K562 (cell line): Measurements from ENCODE around the gene SLC17A9. TPM values are rescaled to one million over a fixed set of nuclear protein-coding genes. Genes with fewer than 3 reads are reported as not detected.

Experiments
- ATAC-seq: fragments of 200-7000 bp; cut with Tn5 transposase; 3 replicates; pipeline ENCODE4 v1.9.1; 2020; ENCODE audit warnings: moderate library complexity
- BruUV-seq: library from RNA; stranded (reverse); fragments of 400-500 nt; replicated peaks from 2 replicates; lab custom pipeline; 2021; lab: Mats Ljungman, UMichigan
- CTCF ChIA-PET: fragments of 300-600 bp; formaldehyde crosslinking; extraction: SDS; loops from one replicate; lab custom pipeline; 2021; ENCODE audit warnings: low intra/inter-chr PET ratio; lab: Yijun Ruan, JAX
- POLR2A ChIA-PET: fragments of 300-600, 350-650 bp; sonication (Branson Sonifier 250); formaldehyde crosslinking; extraction: SDS; loops from one replicate; lab custom pipeline; 2021; ENCODE audit warnings: antibody characterized with exemption, inconsistent platforms; lab: Yijun Ruan, JAX
- DNase-seq, 4 experiments: peaks; one replicate each; pipeline versions ENCODE4 v3.0.0 to v3.0.0-alpha.2; 2011 to 2018; ENCODE audit warnings: low spot score in 3 of 4, mixed read lengths in 3 of 4; ENCODE audit errors: extremely low read depth in 1 of 4
- FAIRE-seq: peaks from 2 replicates; lab custom pipeline; 2011; peaks lifted over from hg19 to GRCh38; lab: Jason Lieb, UNC
- H2AFZ ChIP-seq: 2 replicates; pipeline ENCODE4 v1.6.0; 2011; ENCODE audit warnings: low read depth, low read length, control low read depth, inconsistent platforms
- H3K27ac ChIP-seq: fragments of 200-600 bp; 3 replicates; pipeline ENCODE4 v1.8.0; 2011; ENCODE audit warnings: low read depth, mild to moderate bottlenecking, control low read depth, inconsistent platforms, low read length, moderate library complexity, mixed read lengths; ENCODE audit errors: extremely low read depth
- H3K27me3 ChIP-seq, 2 experiments: fragments of 300-600 bp in 1 of 2; 2 replicates in 1 of 2; 3 replicates in 1 of 2; pipeline versions ENCODE4 v1.6.0 to v1.8.0; 2011; ENCODE audit warnings: inconsistent platforms in 2 of 2, low read length in 2 of 2, mild to moderate bottlenecking in 1 of 2, mixed read lengths in 1 of 2, moderate library complexity in 1 of 2; ENCODE audit not compliant: control insufficient read depth in 2 of 2, insufficient read depth in 2 of 2
- H3K36me3 ChIP-seq: fragments of 300-600 bp; 3 replicates; pipeline ENCODE4 v1.8.0; 2011; ENCODE audit warnings: mild to moderate bottlenecking, low read length, inconsistent platforms; ENCODE audit not compliant: control insufficient read depth, insufficient read depth
- H3K4me1 ChIP-seq, 2 experiments: fragments of 200-600 bp in 1 of 2; replicated peaks in 1 of 2; 2 replicates in 1 of 2; 3 replicates in 1 of 2; pipeline versions ENCODE4 v1.5.1 to v1.8.0; 2011; ENCODE audit warnings: inconsistent platforms in 2 of 2, low read length in 2 of 2, mild to moderate bottlenecking in 1 of 2, mixed read lengths in 1 of 2, moderate library complexity in 1 of 2; ENCODE audit not compliant: control insufficient read depth in 2 of 2, insufficient read depth in 2 of 2
- H3K4me2 ChIP-seq: 2 replicates; pipeline ENCODE4 v1.6.1; 2011; ENCODE audit warnings: low read length, control low read depth, inconsistent platforms, mixed read lengths; ENCODE audit not compliant: insufficient read depth
- H3K4me3 ChIP-seq: fragments of 200-600 bp; sonication (generic), shearing (Covaris generic); 2 replicates; pipeline ENCODE4 v1.5.1; 2016; ENCODE audit warnings: control low read depth, inconsistent platforms
- H3K79me2 ChIP-seq: fragments of 200-600 bp; 3 replicates; pipeline ENCODE4 v1.8.0; 2011; ENCODE audit warnings: low read length, inconsistent platforms; ENCODE audit not compliant: control insufficient read depth, insufficient read depth
- H3K9ac ChIP-seq, 2 experiments: 2 replicates each; pipeline versions ENCODE4 v1.6.0 to v1.6.1; 2011; ENCODE audit warnings: low read depth in 2 of 2, low read length in 2 of 2, control low read depth in 1 of 2, inconsistent platforms in 1 of 2, mild to moderate bottlenecking in 1 of 2, mixed read lengths in 1 of 2; ENCODE audit not compliant: insufficient read depth in 1 of 2
- H3K9me1 ChIP-seq: one replicate; pipeline ENCODE4 v1.6.0; 2011; ENCODE audit warnings: inconsistent platforms, mild to moderate bottlenecking, low read length, moderate library complexity; ENCODE audit not compliant: control insufficient read depth, insufficient read depth
- H3K9me3 ChIP-seq: replicated peaks from 2 replicates; pipeline ENCODE4 v1.5.1; 2011; ENCODE audit warnings: low read depth, low read length, inconsistent platforms; ENCODE audit not compliant: control insufficient read depth, insufficient read depth
- H4K20me1 ChIP-seq: replicated peaks from 2 replicates; pipeline ENCODE4 v1.6.1; 2011; ENCODE audit warnings: low read length, inconsistent platforms, mixed read lengths; ENCODE audit not compliant: control insufficient read depth, insufficient read depth
- BCL6 ChIP-seq: fragments of 250-450 bp; sonication (Bioruptor Pico); IDR thresholded peaks from 2 replicates; pipeline ENCODE4 v1.4.0; 2020
- POLR2G ChIP-seq: fragments of 200-400 bp; formaldehyde crosslinking; IDR thresholded peaks from 2 replicates; pipeline ENCODE4 v1.6.1; 2017; ENCODE audit warnings: low read depth, mild to moderate bottlenecking, antibody characterized with exemption, low read length, moderate library complexity
- WGBS: fragments of 100-300 bp; shearing (Covaris generic); methylation state at CpG from one replicate; pipeline ENCODE4 v1.1.6; 2016; ENCODE audit warnings: low coverage, mixed read lengths; ENCODE audit not compliant: insufficient coverage; ENCODE audit errors: missing lambda C conversion rate; 5-methylcytosine and 5-hydroxymethylcytosine counted together
- in situ Hi-C: fragments of 300-500 bp; cut with MboI; formaldehyde crosslinking; loops from 4 replicates; pipeline ENCODE4 v1.15.0; 2018; ENCODE audit warnings: inconsistent platforms, mixed read lengths
- intact Hi-C: fragments of 100-400 bp; cut with micrococcal nuclease; formaldehyde crosslinking; loops from 2 replicates; pipeline ENCODE4 v1.14.2; 2022
- polyA plus RNA-seq, 8 experiments: library from polyadenylated mRNA; depleted of rRNA in 4 of 8; stranded (reverse) in 5 of 8; unstranded in 3 of 8; fragments of >200 nt; fragmentation: Nextera tagmentation in 2 of 8; fragmentation: Illumina TruSeq in 1 of 8; extraction: Ambion mirVana in 2 of 8; extraction: Trizol in 1 of 8; gene quantifications; 2 replicates each; pipeline versions ENCODE4 v1.2.1 to v1.2.3, GENCODE V29; 2011 to 2014; ENCODE audit warnings: inconsistent platforms in 1 of 8, missing spikeins in 1 of 8
- total RNA-seq, 7 experiments: library from RNA; depleted of rRNA in 6 of 7; stranded (reverse); fragments of >200 nt in 6 of 7; fragmentation: Illumina TruSeq in 2 of 7; extraction: Trizol in 2 of 7; gene quantifications; 2 replicates each; pipeline versions ENCODE4 v1.2.1 to v1.2.3, GENCODE V29; 2011 to 2021; ENCODE audit warnings: low replicate concordance in 1 of 7
- TF ChIP-seq, protein P1 (sequence below): fragments of 450-650 bp; IDR thresholded peaks from 2 replicates; pipeline ENCODE4 v1.6.1; 2016

The SLC17A9 gene
- total and polyA plus RNA-seq, 9 of the 15 experiments (the other 6 are each of a cell fraction or from before 2014, with no cell fraction given) = 0.04 to 0.31 TPM; not detected in 7

DNA sequence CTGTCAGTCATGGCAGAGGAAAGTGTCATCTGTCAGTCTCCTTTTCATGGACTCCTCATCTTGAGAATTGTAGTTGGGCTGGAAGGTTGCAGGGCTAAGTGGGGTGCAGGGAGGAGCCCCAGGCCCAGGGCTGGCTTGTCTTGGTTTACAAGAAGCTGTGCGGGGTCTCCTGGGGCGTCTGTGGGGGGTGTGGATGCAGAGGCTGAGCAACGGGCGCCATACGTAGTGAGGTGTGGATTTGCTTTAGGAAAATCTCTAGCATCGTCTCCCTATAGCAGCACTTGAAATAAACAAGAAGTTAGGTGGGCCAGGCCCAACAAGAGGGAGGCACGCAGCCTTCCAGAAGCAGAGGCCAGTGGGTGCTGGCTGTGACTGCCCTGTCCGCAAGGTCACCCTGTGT is 1.8 kb upstream of the SLC17A9 start:
- intact Hi-C loops = no loop called here
- 85% methylated on average over 8 of the region's 8 CpGs for WGBS

More for the DNA sequence above, 1.8 kb upstream of the SLC17A9 start:
- ChIA-PET CTCF (no interaction called here), POLR2A (interaction anchor here (0.6 to 4.5 kb wide), 4 partner anchors 9 to 89 kb away, joined by 3 to 41 read pairs (median 5); partner anchors contain the start of gene GID8)
- Histone ChIP-seq H3K27me3 (peaks cover 2 to 9% of the 10 kb centered on the region in 2 experiments; a peak in 3 of 5 replicates), H3K36me3 (peaks cover 31% of the 10 kb centered on the region), H2AFZ (no peak overlapping the region), H3K9me3 (peaks cover 7% of the 10 kb centered on the region), H3K4me3 (no peak overlapping the region), H4K20me1 (0 out of 2 replicates have a peak, but pooled peaks cover under 1% of the 10 kb centered on the region), H3K9me1 (no peaks in the 10 kb centered on the region), H3K79me2 (no peaks in the 10 kb centered on the region), H3K4me2 (no peak overlapping the region), H3K27ac (no peak overlapping the region), H3K9ac (no peak overlapping the region), H3K4me1 (peaks cover 3 to 22% of the 10 kb centered on the region in 2 experiments; a peak in 3 of 5 replicates)
- BruUV-seq = no TSS peak
- DNase-seq (no peak), FAIRE-seq (no peak), ATAC-seq (no peak)
- in situ Hi-C loops = no loop called here
- TF ChIP-seq, protein P1, sequence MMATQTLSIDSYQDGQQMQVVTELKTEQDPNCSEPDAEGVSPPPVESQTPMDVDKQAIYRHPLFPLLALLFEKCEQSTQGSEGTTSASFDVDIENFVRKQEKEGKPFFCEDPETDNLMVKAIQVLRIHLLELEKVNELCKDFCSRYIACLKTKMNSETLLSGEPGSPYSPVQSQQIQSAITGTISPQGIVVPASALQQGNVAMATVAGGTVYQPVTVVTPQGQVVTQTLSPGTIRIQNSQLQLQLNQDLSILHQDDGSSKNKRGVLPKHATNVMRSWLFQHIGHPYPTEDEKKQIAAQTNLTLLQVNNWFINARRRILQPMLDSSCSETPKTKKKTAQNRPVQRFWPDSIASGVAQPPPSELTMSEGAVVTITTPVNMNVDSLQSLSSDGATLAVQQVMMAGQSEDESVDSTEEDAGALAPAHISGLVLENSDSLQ = 0 out of 2 replicates have a peak, but pooled peaks have one; percentile 5
- TF ChIP-seq BCL6 (CRISPR knock-in tag) (no peak), POLR2G (0 out of 2 replicates have a peak, but pooled peaks have one; percentile 20)
